Head of caudate nucleus (tissue), 42 donors: ENCODE data around the gene LRP3.
"Not testable (repeated sequence)": the region's sequence is repeated elsewhere in the genome, so short reads cannot be mapped to it uniquely, and the experiment has no call there.

ENCODE experiments used
- DNase-seq, 42 donors: peaks; one replicate each; pipeline versions ENCODE4 v3.0.0 to v3.0.0-alpha.2; 2020 to 2021; ENCODE audit warnings: mixed read lengths in 7 of 42
- intact Hi-C: fragments of 100-400 bp; cut with DNase I; formaldehyde crosslinking; loops from one replicate; pipeline ENCODE4 v1.15.0; 2022

The LRP3 gene, protein sequence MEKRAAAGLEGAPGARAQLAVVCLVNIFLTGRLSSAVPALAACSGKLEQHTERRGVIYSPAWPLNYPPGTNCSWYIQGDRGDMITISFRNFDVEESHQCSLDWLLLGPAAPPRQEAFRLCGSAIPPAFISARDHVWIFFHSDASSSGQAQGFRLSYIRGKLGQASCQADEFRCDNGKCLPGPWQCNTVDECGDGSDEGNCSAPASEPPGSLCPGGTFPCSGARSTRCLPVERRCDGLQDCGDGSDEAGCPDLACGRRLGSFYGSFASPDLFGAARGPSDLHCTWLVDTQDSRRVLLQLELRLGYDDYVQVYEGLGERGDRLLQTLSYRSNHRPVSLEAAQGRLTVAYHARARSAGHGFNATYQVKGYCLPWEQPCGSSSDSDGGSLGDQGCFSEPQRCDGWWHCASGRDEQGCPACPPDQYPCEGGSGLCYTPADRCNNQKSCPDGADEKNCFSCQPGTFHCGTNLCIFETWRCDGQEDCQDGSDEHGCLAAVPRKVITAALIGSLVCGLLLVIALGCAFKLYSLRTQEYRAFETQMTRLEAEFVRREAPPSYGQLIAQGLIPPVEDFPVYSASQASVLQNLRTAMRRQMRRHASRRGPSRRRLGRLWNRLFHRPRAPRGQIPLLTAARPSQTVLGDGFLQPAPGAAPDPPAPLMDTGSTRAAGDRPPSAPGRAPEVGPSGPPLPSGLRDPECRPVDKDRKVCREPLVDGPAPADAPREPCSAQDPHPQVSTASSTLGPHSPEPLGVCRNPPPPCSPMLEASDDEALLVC

DNA sequence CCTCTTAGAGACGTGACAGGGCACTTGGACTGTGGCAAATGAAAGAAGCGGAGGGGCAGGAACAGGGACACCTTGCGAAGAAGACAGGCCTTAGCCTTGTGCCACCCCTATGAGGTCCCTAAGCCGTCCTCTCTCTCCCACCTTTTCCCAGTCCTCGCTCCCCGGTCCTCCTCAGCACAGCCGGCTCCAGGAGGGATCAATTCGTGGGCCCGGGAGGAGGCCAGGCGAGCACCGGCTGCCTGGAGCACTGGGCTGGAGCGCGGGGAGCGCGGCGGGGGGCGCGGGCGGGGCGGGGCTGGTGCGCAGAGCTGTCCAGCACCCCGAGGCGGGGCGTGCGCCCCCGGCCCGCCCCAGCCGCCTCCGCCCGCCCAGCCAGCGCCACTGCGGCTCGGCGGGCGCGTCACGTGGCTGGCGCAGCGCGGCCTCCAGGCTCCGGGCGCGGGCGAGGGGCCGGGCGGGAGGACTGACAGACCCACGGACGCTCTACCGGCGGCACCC lies at the start of gene LRP3:
Gene LRP3, plus strand, starts transcription at position 466 of the 498 bp plus-strand sequence. CDS start 456 bp downstream, outside the sequence.
- intact Hi-C loops = no loop called here
- DNase-seq = peak in 32 of 42 donors; percentile 28 to 77 (median 60)

DNA sequence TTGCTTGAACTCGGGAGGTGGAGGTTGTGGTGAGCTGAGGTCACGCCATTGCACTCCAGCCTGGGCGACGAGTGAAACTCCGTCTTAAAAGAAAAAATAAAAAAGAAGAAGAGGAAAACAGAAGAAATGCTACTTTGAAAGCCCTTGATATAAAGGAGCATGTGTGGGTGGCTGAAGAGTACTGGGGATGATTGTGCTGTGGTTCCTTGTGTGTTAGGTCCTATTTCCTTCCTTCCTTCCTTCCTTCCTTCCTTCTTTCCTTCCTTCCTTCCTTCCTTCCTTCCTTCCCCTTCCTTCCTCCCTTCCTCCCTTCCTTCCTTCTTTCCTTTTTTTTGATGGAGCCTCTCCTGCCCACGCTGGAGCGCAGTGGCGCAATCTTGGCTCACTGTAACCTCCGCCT lies 47.9 kb upstream of the LRP3 start:
- intact Hi-C loops = no loop called here
- DNase-seq = no peak

DNA sequence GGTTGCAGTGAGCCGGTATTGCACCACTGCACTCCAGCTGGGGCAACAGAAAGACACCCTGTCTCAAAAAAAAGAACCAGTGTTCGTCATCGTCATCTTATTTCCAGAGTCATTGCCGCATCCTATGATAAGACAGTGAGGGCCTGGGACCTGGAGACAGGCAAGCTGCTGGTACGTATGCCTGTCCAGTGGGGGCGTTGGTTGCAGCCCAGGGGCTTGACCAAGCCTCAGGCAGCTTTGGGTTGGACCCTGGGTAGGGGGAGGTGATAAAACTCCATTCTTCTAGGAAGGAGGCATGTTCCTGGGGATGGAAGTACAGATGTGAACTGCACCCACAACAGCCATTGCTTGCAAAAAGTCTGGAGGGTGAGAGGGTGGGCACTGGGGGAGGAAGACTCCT lies 46.6 kb upstream of the LRP3 start:
- intact Hi-C loops = no loop called here
- DNase-seq = no peak

DNA sequence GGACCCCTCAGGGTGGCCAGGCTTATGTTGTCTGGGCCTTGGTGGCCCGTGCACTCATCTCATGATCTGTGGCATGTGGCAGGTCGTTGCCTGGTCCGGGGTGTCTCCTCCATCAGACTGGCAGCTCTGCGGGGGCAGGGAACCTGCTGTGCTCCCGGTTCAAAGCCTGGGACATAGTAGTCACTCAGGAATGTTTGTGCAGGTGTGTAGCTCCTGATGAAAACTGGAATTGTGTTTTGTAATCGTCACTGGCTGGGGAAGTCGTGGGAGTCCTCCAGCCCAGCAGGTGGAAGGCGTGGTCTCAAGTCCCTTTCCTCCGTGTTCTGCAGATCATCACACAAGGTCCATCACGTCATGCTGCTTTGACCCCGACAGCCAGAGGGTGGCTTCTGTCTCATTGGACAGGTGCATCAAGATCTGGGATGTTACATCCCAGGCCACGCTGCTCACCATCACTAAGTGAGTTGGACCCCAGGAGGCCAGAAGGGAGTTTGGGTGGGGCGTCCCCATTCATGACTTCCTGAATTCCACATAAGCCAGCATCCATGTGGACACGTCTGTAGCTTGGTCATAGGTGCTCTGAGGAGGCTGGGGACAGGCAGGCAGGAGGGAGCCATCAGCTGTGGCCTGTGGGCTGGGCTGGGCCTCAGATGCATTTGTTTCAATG lies 43.1 kb upstream of the LRP3 start:
- DNase-seq = no peak
- intact Hi-C loops = no loop called here

DNA sequence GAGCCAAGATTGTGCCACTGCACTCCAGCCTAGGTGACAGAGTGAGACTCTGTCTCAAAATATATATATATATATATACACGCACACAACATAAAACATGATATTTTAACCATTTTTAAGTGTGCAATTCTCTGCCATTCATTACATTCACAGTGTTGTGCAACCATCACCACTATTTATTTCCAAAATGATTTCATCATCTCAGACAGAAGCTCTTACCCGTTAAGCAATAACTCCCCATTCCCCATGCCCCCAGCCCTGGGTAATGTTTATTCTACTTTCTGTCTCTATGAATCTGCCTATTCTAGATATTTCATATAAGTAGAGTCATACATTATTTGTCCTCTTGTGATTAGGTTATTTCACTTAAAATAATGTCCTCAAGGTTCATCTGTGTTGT lies 42.0 kb upstream of the LRP3 start:
- DNase-seq = no peak
- intact Hi-C loops = no loop called here

DNA sequence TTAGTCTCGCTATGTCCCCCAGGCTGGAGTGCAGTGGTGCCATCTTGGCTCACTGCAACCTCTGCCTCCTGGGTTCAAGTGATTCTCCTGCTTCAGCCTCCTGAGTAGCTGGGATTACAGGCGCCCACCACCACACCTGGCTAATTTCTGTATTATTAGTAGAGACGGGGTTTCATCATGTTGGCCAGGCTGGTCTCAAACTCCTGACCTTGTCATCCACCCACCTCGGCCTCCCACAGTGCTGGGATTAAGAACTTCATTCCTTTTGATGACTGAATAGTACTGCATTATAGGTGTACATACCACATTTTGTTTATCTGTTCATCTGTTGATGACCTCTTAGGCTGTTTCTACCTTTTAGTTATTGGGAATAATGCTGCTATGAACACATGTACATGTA lies 41.5 kb upstream of the LRP3 start:
- intact Hi-C loops, DNase-seq: not testable (repeated sequence)

DNA sequence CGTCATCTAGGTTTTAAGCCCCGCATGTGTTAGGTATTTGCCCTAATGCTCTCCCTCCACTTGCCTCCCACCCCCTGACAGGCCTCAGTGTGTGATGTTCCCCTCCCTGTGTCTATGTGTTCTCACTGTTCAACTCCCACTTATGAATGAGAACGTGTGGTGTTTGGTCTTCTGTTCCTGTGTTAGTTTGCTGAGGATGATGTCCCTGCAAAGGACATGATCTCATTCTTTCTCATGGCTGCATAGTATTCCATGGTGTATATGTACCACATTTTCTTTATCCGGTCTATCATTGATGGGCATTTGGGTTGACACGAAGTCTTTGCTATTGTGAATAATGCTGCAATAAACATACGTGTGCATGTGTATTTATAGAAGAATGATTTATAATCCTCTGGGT lies 39.8 kb upstream of the LRP3 start:
- peak in 1 of 42 donors; percentile 2 for DNase-seq
- intact Hi-C loops = not testable (repeated sequence)

DNA sequence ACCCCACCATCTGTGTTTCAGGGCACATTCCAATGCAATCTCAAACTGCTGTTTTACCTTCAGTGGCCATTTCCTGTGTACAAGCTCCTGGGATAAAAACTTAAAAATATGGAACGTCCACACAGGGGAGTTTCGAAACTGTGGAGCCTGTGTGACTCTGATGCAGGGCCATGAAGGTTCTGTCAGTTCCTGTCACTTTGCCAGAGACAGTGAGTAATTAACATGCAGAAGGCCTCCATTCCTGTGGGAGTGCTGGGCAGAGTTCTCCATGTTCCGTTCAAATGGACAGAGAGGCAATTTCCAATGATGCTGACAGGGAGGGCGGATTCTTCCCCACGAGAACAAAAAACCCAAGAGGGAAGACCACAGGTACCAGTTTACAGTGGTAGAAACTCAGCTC lies 37.8 kb upstream of the LRP3 start:
- intact Hi-C loops = no loop called here
- DNase-seq = no peak

DNA sequence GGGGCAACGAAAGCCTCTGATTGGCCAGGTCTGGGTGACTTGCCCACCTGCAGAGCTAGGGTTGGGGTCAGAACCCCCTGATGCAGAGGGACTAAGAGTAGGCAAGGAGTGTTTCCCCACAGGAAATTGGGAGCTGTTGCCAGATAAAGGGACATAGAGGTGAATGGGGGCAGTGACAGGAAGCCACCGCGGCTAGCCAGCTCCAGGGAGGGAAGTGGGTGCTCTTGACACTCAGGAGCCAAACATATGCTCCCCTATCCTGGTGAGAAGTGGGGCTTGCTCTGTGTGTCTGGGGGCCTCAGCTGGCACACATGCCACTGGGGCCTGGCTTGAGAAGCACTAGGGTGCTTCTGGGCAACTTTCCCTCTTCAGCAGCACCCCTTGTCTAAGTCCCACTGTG lies 36.2 kb upstream of the LRP3 start:
- intact Hi-C loops = no loop called here
- DNase-seq = peak in 1 of 42 donors; percentile 3

DNA sequence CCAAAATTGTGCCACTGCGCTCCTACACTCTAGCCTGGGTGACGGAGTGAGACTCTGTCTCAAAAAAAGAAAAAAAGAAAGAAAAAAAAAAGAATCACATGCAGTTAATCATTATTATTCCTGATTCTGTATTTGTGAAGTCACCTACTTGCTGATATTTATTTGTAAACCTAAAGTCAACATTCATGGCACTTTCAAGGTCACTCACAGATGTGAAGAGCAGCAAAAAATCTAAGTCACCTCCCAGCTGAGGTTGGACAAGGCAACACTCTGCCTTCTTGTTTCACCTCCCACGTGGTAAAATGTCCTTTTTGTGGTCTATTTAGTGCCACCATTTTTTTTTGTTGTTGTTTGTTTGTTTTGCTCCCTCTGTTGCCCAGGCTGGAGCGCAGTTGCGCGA lies 35.8 kb upstream of the LRP3 start:
- DNase-seq = no peak
- intact Hi-C loops = no loop called here

DNA sequence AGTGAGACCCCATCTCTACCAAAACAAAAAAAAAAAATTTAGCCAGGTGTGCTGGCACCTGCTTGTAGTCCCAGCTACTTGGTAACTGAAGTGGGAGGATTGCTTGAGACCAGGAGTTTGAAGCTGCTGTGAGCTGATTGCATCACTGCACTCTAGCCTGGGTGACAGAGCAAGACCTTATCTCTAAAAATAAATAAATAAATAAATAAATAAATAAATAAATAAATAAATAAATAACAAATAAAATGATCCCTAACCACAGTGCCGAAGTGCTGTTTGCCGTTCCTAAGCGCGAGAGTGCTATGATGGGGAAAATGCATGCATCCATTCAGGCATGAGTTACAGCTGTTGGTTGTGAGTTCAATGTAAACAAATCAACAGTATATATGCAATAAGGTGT lies 35.0 kb upstream of the LRP3 start:
- intact Hi-C loops = no loop called here
- no peak for DNase-seq

DNA sequence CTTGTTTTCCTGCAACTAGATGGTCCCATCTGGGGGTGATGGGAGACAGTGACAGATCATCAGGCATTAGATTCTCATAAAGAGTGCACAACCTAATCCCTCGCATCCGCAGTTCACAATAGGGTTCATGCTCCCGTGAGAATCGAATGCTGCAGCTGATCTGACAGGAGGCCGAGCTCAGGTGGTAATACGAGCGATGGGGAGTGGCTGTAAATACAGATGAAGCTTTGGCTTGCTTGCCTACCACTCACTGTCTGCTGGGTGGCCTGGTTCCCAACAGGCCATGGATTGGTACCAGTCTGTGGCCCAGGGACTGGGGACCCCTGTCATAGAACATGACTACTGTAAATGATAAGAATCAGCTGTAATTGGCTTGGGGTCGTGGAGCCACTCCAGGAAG lies 34.2 kb upstream of the LRP3 start:
- no peak for DNase-seq
- intact Hi-C loops = no loop called here

DNA sequence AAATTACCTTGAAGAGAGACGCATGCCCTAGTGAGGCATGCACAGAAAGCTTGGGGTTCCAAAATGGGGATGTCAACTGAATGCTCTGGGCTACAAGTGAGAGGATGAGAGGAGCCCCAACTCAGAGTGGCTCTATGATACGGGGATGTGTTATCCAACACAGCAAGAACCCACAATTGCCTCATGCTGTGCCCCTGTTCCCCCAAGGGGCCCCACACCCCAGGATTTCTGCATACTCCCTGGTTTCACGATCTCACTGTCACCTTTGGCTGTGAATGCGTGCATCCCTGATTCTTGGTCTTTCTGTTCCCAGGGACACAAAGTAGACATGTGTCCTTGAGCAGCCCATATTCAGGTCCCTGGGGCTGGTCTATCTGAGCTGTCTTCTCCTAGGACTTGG lies 32.9 kb upstream of the LRP3 start:
- DNase-seq = no peak
- intact Hi-C loops = no loop called here

DNA sequence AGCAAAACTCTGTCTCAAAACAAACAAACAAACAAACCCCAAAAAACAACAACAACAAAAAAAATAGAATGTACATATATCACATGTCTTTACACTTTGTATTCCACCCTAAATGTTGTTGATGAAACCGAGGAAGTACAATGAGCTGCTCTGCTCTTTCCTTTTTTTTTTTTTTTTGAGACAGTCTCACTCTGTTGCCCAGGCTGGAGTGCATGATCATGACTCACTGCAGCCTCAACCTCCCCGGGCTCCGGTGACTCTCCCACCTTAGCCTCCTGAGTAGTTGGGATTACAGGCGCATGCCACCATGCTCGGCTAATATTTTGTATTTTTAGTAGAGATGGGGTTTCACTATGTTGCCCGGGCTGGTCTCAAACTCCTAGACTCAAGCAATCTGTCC lies 30.6 kb upstream of the LRP3 start:
- intact Hi-C loops = no loop called here
- no peak for DNase-seq

DNA sequence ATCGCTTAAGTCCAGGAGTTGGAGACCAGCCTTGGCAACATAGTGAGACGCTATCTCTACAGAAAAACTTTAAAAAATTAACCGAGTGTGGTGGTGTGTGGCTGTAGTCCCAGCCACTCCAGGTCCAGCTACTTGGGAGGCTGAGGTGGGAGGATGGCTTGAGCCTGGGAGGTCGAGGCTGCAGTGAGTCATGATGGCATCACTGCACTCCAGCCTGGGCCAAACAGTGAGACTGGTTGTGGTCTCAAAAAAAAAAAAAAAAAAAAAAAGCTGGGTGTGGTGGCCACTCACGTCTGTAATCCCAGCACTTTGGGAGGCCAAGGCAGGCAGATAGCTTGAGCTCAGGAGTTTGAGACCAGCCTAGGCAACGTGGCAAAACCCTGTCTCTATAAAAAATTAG lies 28.1 kb upstream of the LRP3 start:
- intact Hi-C loops = not testable (repeated sequence)

DNA sequence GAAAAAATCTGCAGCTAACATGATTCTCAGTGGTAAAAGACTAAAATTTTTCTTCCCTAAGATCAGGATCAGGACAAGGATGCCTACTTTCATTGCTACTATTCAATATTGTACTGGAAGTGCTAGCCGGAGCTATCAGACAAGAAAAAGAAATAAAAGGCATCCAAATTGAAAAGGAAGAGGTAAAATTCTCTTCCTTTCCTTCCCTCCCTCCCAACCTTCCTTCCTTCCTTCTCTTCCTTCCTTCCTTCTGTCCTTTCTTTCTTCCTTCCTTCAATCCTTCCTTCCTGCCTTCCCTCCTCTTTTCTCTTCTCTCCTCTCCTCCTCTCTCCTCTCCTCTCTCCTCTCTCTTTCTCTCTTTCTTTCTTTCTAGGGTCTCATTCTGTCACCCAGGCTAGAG lies 26.7 kb upstream of the LRP3 start:
- intact Hi-C loops = no loop called here
- DNase-seq = no peak

More for the DNA sequence above, 28.1 kb upstream of the LRP3 start:
- not testable (repeated sequence) for DNase-seq

DNA sequence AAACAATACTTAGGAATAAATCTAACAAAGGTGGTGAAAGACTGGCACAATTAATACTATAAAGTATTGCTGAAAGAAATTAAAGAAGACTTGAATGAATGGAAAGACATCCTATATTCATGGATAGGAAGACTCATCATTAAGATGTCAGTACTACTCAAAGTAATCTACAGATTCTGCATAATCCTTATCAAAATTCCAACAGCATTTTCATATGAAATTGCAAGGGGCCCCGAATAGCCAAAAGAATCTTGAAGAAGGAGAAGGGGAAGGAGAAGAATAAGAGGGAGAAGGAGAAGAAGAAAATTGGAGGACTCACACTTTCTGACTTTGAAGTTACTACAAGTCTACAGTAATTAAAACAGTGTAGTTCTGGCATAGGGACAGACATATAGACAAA lies 25.6 kb upstream of the LRP3 start:
- intact Hi-C loops = no loop called here
- DNase-seq = no peak

DNA sequence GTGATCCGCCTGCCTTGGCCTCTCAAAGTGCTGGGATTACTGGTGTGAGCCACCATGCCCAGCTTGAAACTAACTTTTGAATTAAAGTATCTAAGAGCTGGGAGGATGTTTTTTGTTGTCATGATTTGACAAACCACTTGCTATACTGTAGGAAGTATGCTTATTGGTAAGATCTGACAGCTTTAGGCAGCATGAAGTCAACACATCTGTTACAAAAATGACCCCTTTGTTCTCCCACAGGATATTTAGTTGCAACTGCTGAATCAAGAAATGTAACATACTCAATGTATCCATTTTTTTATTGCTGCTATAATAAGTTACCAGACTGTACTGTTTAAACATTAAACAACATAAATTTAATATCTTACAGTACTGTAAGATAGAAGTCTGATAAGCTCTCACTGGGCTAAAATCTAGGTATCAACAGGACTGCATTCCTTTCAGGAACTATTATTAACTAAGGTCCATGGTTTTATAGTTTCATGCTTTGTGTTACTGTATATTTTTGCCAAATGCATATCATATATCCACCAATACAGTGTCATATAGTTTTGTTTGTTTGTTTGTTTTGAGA lies 22.8 kb upstream of the LRP3 start:
- DNase-seq = no peak
- intact Hi-C loops = loop anchor here (10.0 kb wide), 1 partner anchor 197 kb away; the partner anchor contains the start of genes CEP89 and FAAP24

DNA sequence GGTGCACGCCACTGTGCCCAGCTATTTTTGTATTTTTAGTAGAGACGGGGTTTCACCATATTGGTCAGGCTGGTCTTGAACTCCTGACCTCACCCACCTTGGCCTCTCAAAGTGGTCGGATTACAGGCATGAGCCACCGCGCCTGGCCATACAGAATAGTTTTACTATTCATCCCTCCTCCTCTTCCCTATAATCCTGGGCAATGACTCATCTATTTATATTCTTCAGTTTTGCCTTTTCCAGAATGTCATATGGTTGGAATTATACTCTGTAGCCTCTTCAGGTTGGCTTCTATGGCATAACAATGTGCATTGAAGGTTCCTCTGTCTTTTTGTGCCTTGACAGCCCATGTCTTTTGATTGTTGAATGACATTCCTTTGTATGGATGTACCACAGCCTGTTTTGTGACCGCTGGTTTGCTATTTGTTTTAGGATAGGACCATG lies 22.2 kb upstream of the LRP3 start:
- intact Hi-C loops = loop anchor here (10.0 kb wide), 1 partner anchor 197 kb away; the partner anchor contains the start of genes CEP89 and FAAP24

More for the DNA sequence above, 22.2 kb upstream of the LRP3 start:
- no peak for DNase-seq
